ENCODE results near the gene WTIP. TPM values are rescaled to one million over a fixed set of nuclear protein-coding genes. Genes with fewer than 3 reads are reported as not detected.

WTIP gene
- total and polyA plus RNA-seq, 2 donors (not counting 3 experiments of a cell fraction or from before 2014, with no cell fraction given): 22.4 to 25.7 TPM

- H3K9ac ChIP-seq (replicated peaks; ENCODE audit: extremely low read depth, insufficient read depth, low read length): no peak overlapping the region
- no peak overlapping the region for H3K27ac ChIP-seq (ENCODE audit: insufficient read depth, low read depth, low read length)
- no peaks in the 10 kb centered on the region for H3K79me2 ChIP-seq (ENCODE audit: control insufficient read depth, insufficient read depth, low read length)
- H3K27me3 ChIP-seq (ENCODE audit: control insufficient read depth in 2 of 2, insufficient read depth in 2 of 2, low read length in 2 of 2): peaks cover 0 to 2% of the 10 kb centered on the region in 2 experiments
- TF ChIP-seq EZH2 (IDR thresholded peaks at IDR 0.05; ENCODE audit: borderline replicate concordance, low read depth, low read length, severe bottlenecking) (no peak), JUN (IDR thresholded peaks at IDR 0.05; ENCODE audit: borderline replicate concordance, insufficient read depth, insufficient read length, low read depth) (no peak), MYC (IDR thresholded peaks at IDR 0.05; ENCODE audit: low read depth, low read length) (no peak), POLR2A (IDR thresholded peaks at IDR 0.05; ENCODE audit: low read depth, low read length) (no peak), GATA2 (IDR thresholded peaks at IDR 0.05; ENCODE audit: insufficient read depth, insufficient read length, low read depth, low read length) (no peak), CTCF (IDR thresholded peaks at IDR 0.05; ENCODE audit: extremely low read depth in 1 of 2, insufficient read depth in 1 of 2, low read depth in 1 of 2, low read length in 2 of 2) (no peak), FOS (IDR thresholded peaks at IDR 0.05; ENCODE audit: borderline replicate concordance, insufficient read depth, low read length) (no peak), MAX (IDR thresholded peaks at IDR 0.05; ENCODE audit: insufficient read depth, insufficient read length) (no peak), POLR2AphosphoS5 (IDR thresholded peaks at IDR 0.05; ENCODE audit: insufficient read depth, low read depth, low read length) (no peak)
- H3K9me1 ChIP-seq (replicated peaks; ENCODE audit: control insufficient read depth, extremely low read depth, insufficient read depth, low read length): no peaks in the 10 kb centered on the region
- no peaks in the 10 kb centered on the region for H4K20me1 ChIP-seq (replicated peaks; ENCODE audit: control insufficient read depth, extremely low read depth, insufficient read depth, low read length)
- intact Hi-C loops (cut with micrococcal nuclease) (no loop called here), dilution Hi-C loops (cut with MboI; ENCODE audit: extremely low pct_ligation_motif_present, low sequenced_read_pairs) (no loop called here)
- no peaks in the 10 kb centered on the region for H3K9me3 ChIP-seq (replicated peaks; ENCODE audit: control insufficient read depth, insufficient read depth, low read length)
- H2AFZ ChIP-seq (ENCODE audit: low read depth, low read length): no peak overlapping the region
- CTCF ChIA-PET: interaction anchor here (1.6 kb wide), 1 partner anchor 10 kb away, joined by 4 read pairs; no protein-coding TSS in a partner anchor
- no peak overlapping the region for H3K4me3 ChIP-seq (replicated peaks in 1 of 3; ENCODE audit: insufficient read depth in 1 of 3, low read depth in 1 of 3, low read length in 3 of 3)
- H3K4me1 ChIP-seq (ENCODE audit: control insufficient read depth, extremely low read depth, insufficient read depth, low read length): no peaks in the 10 kb centered on the region
- BruUV-seq (replicated peaks): no TSS peak
- no peak overlapping the region for H3K4me2 ChIP-seq (ENCODE audit: insufficient read depth, low read length)
- DNase-seq (ENCODE audit: low read depth, low spot score) (peak; percentile 26), FAIRE-seq (no peak)
- no peaks in the 10 kb centered on the region for H3K36me3 ChIP-seq (ENCODE audit: control insufficient read depth in 2 of 2, extremely low read depth in 1 of 2, insufficient read depth in 2 of 2, low read length in 2 of 2)
- POLR2A ChIA-PET: no interaction called here
These were observed 57.8 kb downstream of the WTIP start for GRCh38 chr19:34539396-34539795.

Data from endothelial cell of umbilical vein (primary cell).